ENCODE results near the gene CSTPP1. TPM values are rescaled to one million over a fixed set of nuclear protein-coding genes. Genes with fewer than 3 reads are reported as not detected.
"Not testable (repeated sequence)": the region's sequence is repeated elsewhere in the genome, so short reads cannot be mapped to it uniquely, and the experiment has no call there.

Gene CSTPP1
- total RNA-seq, 4 donors from 2014 or later = 4.3 to 8.1 (median 6.4) TPM

DNA sequence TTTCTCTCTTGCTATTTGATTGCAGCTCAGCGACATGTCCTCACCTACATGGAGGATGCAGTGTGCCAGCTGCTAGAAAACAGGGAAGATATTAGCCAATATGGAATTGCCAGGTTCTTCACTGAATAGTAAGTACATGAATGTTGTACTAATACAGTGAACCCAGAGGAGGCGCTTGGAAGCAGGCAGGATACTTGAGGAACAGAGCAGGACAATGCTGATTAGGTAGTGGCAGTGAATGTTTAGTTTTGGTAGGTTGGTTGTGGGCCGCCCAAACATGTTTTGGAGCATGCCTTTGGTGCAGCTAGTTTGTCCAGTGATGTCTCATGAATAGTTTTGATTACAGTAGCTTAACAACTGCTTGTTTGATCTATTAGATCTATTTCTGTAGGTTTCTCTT is 50.6 kb downstream of the CSTPP1 start:
- Histone ChIP-seq H3K9me3 (no peaks in the 10 kb centered on the region), H3K36me3 (no peaks in the 10 kb centered on the region), H3K4me3 (no peak overlapping the region), H3K27ac (no peak overlapping the region), H3K4me1 (no peaks in the 10 kb centered on the region), H3K27me3 (no peaks in the 10 kb centered on the region)
- ATAC-seq (no peak), DNase-seq (no peak)
- no peak for TF ChIP-seq POLR2A (IDR thresholded peaks at IDR 0.05)
- TF ChIP-seq, protein P1, sequence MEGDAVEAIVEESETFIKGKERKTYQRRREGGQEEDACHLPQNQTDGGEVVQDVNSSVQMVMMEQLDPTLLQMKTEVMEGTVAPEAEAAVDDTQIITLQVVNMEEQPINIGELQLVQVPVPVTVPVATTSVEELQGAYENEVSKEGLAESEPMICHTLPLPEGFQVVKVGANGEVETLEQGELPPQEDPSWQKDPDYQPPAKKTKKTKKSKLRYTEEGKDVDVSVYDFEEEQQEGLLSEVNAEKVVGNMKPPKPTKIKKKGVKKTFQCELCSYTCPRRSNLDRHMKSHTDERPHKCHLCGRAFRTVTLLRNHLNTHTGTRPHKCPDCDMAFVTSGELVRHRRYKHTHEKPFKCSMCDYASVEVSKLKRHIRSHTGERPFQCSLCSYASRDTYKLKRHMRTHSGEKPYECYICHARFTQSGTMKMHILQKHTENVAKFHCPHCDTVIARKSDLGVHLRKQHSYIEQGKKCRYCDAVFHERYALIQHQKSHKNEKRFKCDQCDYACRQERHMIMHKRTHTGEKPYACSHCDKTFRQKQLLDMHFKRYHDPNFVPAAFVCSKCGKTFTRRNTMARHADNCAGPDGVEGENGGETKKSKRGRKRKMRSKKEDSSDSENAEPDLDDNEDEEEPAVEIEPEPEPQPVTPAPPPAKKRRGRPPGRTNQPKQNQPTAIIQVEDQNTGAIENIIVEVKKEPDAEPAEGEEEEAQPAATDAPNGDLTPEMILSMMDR (IDR thresholded peaks at IDR 0.05 in 4 of 5, conservative IDR thresholded peaks at IDR 0.05 in 1 of 5) = no peak
- intact Hi-C loops (cut with DNase I; ENCODE audit: low total_unique reads) = no loop called here
- in situ Hi-C loops (cut with MboI; ENCODE audit: low sequenced_read_pairs in 4 of 4) = no loop called here

DNA sequence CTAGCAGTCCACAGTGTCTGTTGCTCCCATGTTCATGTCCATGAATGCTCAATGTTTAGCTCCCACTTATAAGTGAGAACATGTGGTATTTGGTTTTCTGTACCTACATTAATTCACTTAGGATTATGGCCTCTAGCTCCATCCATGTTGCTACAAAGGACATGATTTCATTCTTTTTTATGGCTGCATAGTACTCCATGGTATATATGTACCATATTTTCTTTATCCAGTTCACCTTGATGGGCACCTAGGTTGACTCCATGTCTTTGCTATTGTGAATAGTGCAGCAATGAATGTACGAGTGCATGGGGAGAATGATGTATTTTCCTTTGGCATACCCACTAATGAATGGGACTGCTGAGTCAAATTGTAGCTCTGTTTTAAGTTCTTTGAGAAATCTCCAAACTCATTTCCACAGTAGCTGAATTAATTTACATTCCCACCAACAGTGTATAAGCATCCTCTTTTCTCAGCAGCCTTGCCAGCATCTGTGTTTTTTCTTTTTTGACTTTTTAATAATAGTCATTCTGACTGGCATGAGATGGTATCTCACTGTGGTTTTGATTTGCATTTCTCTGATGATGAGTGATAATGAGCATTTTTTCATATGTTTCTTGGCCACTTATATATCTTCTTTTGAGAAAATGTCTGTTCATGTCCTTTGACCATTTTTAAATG is 53.4 kb downstream of the CSTPP1 start:
- H3K36me3 ChIP-seq; H3K4me3 ChIP-seq; DNase-seq; H3K4me1 ChIP-seq; H3K27ac ChIP-seq; H3K27me3 ChIP-seq; ATAC-seq; in situ Hi-C loops (cut with MboI; ENCODE audit: low sequenced_read_pairs in 4 of 4); intact Hi-C loops (cut with DNase I; ENCODE audit: low total_unique reads); H3K9me3 ChIP-seq: not testable (repeated sequence)

DNA sequence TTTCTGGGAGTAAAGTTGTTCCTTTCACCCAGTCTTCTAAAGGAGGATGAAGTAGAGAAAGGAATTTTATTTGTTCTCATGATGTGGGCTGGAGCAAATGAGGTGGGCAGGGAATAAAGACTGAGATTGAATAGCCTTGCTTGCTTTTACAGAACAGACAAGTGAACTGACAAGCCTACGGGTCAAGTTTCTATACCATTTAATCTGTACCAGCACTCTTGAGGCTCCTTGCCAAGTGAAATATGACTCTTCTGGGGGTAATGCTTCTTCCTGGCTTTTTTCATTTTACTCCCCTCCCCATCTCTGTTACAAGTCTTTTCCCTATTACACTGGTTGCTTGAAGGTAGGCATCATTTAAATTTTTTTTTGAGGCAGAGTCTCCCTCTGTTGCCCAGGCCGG is 54.8 kb downstream of the CSTPP1 start:
- Histone ChIP-seq H3K4me1 (no peaks in the 10 kb centered on the region), H3K9me3 (no peaks in the 10 kb centered on the region), H3K4me3 (no peak overlapping the region), H3K27me3 (no peaks in the 10 kb centered on the region), H3K27ac (no peak overlapping the region), H3K36me3 (no peaks in the 10 kb centered on the region)
- DNase-seq (no peak), ATAC-seq (no peak)
- TF ChIP-seq, protein P1 (IDR thresholded peaks at IDR 0.05 in 4 of 5, conservative IDR thresholded peaks at IDR 0.05 in 1 of 5) = no peak
- no peak for TF ChIP-seq POLR2A (IDR thresholded peaks at IDR 0.05)
- intact Hi-C loops (cut with DNase I; ENCODE audit: low total_unique reads) = no loop called here
- in situ Hi-C loops (cut with MboI; ENCODE audit: low sequenced_read_pairs in 4 of 4) = no loop called here

DNA sequence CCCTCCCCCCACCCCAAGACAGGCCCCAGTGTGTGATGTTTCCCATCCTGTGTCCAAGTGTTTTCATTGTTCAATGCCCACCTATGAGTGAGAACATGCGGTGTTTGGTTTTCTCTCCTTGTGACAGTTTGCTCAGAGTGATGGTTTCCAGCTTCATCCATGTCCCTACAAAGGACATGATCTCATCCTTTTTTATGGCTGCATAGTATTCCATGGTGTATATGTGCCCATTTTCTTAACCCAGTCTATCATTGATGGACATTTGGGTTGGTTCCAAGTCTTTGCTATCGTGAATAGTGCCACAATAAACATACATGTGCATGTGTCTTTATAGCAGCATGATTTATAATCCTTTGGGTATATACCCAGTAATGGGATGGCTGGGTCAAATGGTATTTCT is 55.8 kb downstream of the CSTPP1 start:
- in situ Hi-C loops (cut with MboI; ENCODE audit: low sequenced_read_pairs in 4 of 4); H3K27ac ChIP-seq; intact Hi-C loops (cut with DNase I; ENCODE audit: low total_unique reads); H3K4me3 ChIP-seq; H3K27me3 ChIP-seq; H3K36me3 ChIP-seq; H3K4me1 ChIP-seq; DNase-seq; ATAC-seq; H3K9me3 ChIP-seq: not testable (repeated sequence)

DNA sequence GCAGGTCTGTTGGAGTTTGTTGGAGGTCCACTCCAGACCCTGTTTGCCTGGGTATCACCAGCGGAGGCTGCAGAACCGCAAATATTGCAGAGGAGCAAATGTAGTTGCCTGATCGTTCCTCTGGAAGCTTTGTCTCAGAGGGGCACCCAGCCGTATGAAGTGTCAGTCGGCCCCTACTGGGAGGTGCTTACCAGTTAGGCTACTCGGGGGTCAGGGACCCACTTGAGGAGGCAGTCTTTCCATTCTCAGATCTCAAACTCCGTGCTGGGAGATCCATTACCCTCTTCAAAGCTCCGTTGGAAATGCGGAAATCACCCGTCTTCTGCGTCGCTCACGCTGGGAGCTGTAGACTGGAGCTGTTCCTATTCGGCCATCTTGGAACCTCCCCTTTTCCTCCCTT is 61.2 kb downstream of the CSTPP1 start:
- H3K9me3 ChIP-seq; ATAC-seq; in situ Hi-C loops (cut with MboI; ENCODE audit: low sequenced_read_pairs in 4 of 4); H3K4me1 ChIP-seq; H3K27ac ChIP-seq; DNase-seq; H3K36me3 ChIP-seq; intact Hi-C loops (cut with DNase I; ENCODE audit: low total_unique reads); H3K27me3 ChIP-seq; H3K4me3 ChIP-seq: not testable (repeated sequence)

DNA sequence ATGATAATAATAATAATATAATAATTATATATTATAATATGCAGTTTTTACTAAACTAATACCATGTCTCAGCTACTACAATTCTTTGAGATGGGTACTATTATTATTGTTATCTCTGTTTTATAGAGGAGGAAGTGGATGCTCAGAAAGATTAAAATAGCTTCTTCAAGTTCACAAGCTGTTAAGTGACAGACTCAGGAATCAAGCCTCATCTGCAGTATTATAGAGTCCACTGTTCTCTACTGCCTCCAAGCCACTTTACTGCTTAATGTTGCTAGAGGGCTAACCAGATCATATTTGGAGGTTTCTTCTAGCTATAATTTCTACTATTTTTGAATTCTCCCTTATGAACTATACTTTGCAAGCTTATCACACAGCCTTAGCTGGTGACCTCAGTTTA is 62.7 kb downstream of the CSTPP1 start:
- H3K36me3 ChIP-seq = no peaks in the 10 kb centered on the region

More for the DNA sequence above, 62.7 kb downstream of the CSTPP1 start:
- ATAC-seq = no peak
- intact Hi-C loops (cut with DNase I; ENCODE audit: low total_unique reads) = no loop called here
- H3K9me3 ChIP-seq = no peaks in the 10 kb centered on the region
- peaks cover 6 to 21% of the 10 kb centered on the region in 2 donors for H3K4me1 ChIP-seq
- DNase-seq = no peak
- no peak overlapping the region for H3K4me3 ChIP-seq
- H3K27ac ChIP-seq = no peak overlapping the region
- TF ChIP-seq, protein P1 (IDR thresholded peaks at IDR 0.05 in 4 of 5, conservative IDR thresholded peaks at IDR 0.05 in 1 of 5) = no peak
- no peak for TF ChIP-seq POLR2A (IDR thresholded peaks at IDR 0.05)
- in situ Hi-C loops (cut with MboI; ENCODE audit: low sequenced_read_pairs in 4 of 4) = no loop called here
- H3K27me3 ChIP-seq = no peaks in the 10 kb centered on the region

Measured in gastrocnemius medialis (tissue), 4 donors.